ENCODE measurements around the gene ANKRD53. TPM values are rescaled to one million over a fixed set of nuclear protein-coding genes. Genes with fewer than 3 reads are reported as not detected.

Gene ANKRD53
- total and polyA plus RNA-seq, 9 of the 15 experiments (the other 6 are each of a cell fraction or from before 2014, with no cell fraction given), result 0.18 TPM; not detected in 8

GRCh38 chr2:71000780-71001591 lies 22.6 kb downstream of the ANKRD53 start (continued):
- no peak for TF ChIP-seq PREB (CRISPR knock-in tag; IDR thresholded peaks at IDR 0.05)
- TF ChIP-seq, protein P1, sequence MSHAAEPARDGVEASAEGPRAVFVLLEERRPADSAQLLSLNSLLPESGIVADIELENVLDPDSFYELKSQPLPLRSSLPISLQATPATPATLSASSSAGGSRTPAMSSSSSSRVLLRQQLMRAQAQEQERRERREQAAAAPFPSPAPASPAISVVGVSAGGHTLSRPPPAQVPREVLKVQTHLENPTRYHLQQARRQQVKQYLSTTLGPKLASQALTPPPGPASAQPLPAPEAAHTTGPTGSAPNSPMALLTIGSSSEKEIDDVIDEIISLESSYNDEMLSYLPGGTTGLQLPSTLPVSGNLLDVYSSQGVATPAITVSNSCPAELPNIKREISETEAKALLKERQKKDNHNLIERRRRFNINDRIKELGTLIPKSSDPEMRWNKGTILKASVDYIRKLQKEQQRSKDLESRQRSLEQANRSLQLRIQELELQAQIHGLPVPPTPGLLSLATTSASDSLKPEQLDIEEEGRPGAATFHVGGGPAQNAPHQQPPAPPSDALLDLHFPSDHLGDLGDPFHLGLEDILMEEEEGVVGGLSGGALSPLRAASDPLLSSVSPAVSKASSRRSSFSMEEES (CRISPR knock-in tag; IDR thresholded peaks at IDR 0.05), result 0 out of 2 replicates have a peak, but pooled peaks have one; percentile 2
- peak; percentile 88 for TF ChIP-seq EHMT2 (IDR thresholded peaks at IDR 0.05)
- TF ChIP-seq, protein P2, sequence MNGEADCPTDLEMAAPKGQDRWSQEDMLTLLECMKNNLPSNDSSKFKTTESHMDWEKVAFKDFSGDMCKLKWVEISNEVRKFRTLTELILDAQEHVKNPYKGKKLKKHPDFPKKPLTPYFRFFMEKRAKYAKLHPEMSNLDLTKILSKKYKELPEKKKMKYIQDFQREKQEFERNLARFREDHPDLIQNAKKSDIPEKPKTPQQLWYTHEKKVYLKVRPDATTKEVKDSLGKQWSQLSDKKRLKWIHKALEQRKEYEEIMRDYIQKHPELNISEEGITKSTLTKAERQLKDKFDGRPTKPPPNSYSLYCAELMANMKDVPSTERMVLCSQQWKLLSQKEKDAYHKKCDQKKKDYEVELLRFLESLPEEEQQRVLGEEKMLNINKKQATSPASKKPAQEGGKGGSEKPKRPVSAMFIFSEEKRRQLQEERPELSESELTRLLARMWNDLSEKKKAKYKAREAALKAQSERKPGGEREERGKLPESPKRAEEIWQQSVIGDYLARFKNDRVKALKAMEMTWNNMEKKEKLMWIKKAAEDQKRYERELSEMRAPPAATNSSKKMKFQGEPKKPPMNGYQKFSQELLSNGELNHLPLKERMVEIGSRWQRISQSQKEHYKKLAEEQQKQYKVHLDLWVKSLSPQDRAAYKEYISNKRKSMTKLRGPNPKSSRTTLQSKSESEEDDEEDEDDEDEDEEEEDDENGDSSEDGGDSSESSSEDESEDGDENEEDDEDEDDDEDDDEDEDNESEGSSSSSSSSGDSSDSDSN (IDR thresholded peaks at IDR 0.05; ENCODE audit: borderline replicate concordance in 1 of 2, low read depth in 2 of 2, low read length in 2 of 2), result 0 out of 4 replicates have a peak, but pooled peaks of 1 of the 2 experiments have one; percentile 29
- TF ChIP-seq GATAD2A (IDR thresholded peaks at IDR 0.05), result 0 out of 2 replicates have a peak, but pooled peaks have one; percentile 40
- TF ChIP-seq NFE2 (IDR thresholded peaks at IDR 0.05; ENCODE audit: low read depth), result no peak
- peak; percentile 28; the same call in 1 of the 2 replicates for TF ChIP-seq HLTF (IDR thresholded peaks at IDR 0.05)
- TF ChIP-seq CTCFL (IDR thresholded peaks at IDR 0.05; ENCODE audit: borderline replicate concordance, insufficient read depth, low read depth, low read length, poor library complexity, severe bottlenecking), result peak; percentile 68
- 0 out of 2 replicates have a peak, but pooled peaks have one; percentile 28 for TF ChIP-seq SUPT5H (IDR thresholded peaks at IDR 0.05)
- TF ChIP-seq MTA3 (IDR thresholded peaks at IDR 0.05; ENCODE audit: borderline replicate concordance), result 0 out of 2 replicates have a peak, but pooled peaks have one; percentile 57
- TF ChIP-seq TCF3 (CRISPR knock-in tag; IDR thresholded peaks at IDR 0.05), result no peak
- peak; percentile 45 for TF ChIP-seq TAF7 (tag; IDR thresholded peaks at IDR 0.05)
- no peak for TF ChIP-seq ZNF609 (CRISPR knock-in tag; IDR thresholded peaks at IDR 0.05; ENCODE audit: borderline replicate concordance)
- TF ChIP-seq NEUROD1 (IDR thresholded peaks at IDR 0.05; ENCODE audit: borderline replicate concordance, low read depth, low read length, partially characterized antibody), result no peak

Measured in K562 (cell line).